GM21576 (cell line): ENCODE data around the gene AP2A2.
A peak's percentile ranks its signal among the peaks of the same experiment; 100 is the strongest.

Source experiments
- ATAC-seq: cut with Tn5 transposase; IDR thresholded peaks from one replicate; pipeline ENCODE4 v1.9.1; 2021; ENCODE audit warnings: mild to moderate bottlenecking, moderate library complexity; ENCODE audit not compliant: unreplicated experiment

AP2A2 gene

DNA sequence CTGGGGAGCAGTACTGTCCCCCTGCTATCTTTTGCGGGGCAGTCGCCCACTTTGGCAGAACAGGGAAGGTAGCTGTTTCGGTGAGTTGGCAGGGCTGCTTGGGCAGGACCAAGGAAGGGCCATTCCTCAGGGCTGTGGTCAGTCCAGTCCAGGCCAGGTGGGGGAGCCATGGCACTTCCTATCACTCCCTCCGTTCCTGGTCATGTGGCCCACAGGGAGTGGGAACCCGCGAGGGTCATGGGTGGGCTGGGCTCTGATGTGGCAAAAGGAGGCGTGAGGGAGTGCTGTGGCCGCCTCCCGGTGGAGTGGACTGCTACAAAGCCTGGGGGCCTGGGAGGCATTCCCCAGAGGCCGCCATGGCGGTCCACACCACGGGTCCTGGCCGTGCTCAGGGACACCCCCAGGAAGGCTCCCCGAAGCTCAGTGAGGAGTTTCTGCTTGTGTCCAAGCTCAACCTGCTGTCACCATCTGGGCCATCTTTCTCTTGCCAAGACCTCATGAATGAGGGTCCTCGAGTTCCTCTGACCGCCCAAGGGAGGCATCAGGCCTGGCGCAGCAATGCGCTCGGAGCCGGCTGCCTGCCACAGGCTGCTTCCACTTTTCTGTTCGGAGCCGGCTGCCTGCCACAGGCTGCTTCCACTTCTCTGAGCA lies 27.0 kb upstream of the AP2A2 start:
- no peak for ATAC-seq

DNA sequence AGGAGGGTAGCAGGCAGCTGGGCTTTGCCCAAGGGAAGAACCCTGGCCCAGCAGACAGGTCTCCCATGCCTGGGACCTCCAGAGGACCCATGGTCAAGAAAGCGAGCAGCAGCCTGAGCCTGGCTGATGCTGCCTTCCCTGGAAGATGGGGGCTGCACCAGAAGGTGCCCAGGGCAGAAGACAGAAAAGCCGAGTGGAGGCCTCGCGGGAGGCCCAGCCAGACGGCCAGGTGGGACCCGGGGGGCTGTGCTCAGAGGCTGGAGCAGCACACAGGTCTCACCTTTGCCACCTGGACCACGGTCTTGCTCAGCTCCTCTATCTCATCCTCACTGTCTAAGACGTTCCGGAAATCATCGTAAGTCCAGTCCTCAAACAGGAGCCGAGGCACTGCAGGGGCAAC lies 25.9 kb upstream of the AP2A2 start:
- ATAC-seq, result no peak

DNA sequence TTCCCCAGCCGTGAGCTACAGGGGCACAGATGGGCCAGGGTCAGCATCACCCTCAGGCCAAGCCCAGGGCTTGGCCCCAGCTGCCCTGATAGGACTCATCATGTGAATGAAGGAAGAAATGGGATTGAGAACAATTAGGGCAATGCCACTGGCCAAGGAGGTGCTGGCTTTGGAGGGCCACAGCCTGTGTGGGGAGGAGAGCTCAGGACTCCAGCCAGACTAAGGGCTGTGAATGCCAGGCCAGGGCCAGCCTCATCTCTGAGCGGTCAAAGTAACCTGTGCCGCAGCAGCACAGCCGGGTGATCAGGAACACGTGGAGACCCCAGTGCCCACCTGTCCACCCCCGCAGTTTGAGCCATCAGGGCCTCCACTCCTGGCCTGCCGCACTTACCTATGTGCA lies 25.1 kb upstream of the AP2A2 start:
- no peak for ATAC-seq

DNA sequence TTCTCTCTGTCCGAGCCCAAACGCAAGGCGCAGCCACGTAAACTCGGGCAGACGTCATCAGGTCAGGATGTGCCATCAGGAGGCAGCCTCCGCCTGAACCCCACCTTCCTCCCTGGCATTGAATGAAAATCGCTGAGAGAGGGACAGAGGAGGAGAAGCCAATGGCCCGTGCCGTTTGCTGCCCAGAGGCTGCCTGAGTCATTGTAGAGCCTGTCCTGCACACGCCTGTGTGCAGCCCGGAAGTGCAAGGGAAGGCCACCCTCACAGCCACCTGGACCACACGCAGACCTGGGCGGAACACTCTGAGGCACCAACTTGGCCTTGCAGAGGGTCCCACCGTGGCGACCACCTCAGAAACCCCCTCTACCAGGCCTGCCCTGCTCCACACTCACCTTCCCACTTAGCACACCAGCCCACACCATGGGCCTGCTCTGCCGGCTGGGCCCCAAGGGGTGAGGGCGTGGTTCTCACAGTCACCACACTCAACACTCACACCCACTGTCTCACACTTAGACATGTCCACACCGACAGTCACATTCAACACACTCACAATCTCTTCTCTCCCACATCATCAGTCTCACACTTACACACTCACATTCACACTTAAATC lies 24.1 kb upstream of the AP2A2 start:
- ATAC-seq, result no peak

DNA sequence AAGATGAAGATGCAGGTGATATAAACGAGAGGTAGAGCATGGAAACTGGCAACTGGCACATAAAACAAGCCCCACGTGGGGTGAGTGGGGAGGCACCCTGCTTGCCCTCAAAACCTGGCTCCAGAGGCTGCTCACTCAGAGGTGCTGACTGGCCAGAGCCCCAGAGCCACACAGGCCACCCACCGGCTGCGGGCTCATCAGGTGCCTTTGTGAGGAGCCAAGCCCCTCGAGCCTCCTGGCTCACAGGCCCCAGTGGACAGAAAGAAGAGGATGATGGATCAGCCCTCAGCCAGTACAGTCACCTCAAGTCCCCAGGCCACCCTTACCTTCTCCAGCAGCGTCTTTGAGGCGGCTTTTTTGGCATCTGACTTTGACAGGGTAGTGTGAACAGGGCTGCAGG lies 21.3 kb upstream of the AP2A2 start:
- ATAC-seq, result no peak

DNA sequence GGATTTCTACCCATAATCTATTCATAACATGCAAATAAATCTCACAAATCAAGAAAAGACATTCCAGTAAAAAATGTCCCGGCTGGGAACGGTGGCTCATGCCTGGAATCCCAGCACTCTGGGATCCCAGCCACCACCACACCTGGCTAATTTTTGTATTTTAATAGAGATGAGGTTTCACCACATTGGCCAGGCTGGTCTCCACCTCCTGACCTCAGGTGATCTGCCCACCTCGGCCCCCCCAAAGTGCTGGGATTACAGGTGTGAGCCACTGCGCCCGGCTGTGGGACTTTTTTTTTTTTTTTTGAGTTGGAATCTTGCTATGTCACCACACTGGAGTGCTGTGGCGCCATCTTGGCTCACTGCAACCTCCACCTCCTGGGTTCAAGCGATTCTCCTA lies 19.7 kb upstream of the AP2A2 start:
- no peak for ATAC-seq

DNA sequence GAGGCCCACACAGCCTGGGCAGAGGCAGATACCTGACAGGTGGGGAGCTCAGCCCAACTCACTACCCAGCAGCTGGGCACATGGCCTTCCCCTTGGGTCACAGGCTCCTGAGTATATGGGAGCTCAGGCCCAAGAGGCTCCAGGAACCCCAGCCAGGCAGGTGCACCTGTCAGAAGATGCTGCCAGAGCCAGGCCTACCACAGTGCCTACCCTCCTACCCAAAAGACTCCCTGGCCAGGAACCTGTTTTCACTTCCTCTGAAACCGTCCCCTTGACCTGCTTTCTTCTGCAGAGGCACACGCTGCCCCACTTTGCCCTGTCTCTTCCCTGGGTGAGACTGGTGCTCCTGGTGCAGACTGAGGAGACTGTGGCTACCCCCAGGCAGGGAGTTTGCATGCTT lies 18.0 kb upstream of the AP2A2 start:
- no peak for ATAC-seq

DNA sequence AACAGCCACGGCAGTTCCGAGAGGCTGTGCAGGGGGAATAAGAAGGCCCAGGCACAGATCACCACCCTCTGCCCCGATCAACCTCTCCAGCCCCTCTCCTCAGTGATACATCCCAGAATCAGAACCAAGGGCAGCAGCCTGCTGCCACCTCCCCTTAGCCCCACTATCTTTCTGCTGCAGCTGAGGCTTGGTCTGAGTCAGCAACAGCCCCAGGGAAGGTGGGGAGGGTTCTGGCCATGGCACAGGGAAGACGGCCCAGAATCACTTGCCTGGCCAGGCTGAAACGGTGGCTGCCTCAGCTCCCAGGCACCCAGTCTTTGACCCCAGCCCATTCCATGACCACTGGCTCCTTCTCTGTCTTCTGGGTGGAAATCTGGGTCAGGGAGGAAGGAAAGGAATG lies 17.4 kb upstream of the AP2A2 start:
- no peak for ATAC-seq

DNA sequence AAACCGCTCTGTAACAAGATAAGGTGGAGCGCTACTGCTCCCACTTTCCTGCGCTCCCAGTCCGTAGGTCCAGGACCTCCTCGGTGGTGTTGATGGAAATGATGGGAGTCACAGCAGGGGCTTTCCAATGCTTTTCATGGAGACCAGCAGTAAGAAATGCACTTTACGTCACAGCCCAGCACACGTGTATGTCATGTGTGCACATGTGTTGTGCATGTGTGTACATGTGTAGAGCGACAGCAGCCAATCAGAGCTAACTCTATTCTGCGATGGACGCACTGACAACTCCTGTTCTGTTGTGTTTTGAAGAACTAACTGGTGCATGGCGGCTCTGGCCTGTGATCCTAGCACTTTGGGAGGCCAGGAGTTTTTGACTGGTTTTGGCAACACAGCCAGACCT lies 16.3 kb upstream of the AP2A2 start:
- ATAC-seq, result no peak

DNA sequence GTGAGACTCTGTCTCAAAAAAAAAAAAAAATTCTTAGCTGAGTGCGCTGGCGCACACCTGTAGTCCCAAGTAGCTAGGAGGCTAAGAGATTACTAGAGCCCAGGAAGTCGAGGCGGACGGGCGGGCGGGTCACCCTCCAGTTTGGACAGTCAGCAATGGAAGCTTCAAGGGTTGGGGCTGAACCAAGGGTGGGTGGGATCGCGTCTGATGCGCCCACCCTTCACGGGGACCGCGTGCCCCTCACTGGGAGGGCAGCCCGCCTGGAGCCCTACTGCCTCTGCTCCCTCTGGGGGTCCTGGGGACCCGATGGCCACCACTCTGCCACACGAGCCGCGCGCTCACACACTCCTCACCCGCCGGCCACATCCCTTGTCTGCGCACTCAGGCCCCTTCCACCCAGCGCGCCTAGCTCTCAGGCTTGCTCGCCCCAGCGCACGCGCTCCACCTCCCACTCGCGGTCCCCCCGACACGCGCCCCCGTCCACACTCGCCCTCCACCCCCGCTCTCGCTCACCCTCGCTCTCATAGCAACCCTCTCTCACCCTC lies 15.6 kb upstream of the AP2A2 start:
- ATAC-seq, result peak; percentile 18

DNA sequence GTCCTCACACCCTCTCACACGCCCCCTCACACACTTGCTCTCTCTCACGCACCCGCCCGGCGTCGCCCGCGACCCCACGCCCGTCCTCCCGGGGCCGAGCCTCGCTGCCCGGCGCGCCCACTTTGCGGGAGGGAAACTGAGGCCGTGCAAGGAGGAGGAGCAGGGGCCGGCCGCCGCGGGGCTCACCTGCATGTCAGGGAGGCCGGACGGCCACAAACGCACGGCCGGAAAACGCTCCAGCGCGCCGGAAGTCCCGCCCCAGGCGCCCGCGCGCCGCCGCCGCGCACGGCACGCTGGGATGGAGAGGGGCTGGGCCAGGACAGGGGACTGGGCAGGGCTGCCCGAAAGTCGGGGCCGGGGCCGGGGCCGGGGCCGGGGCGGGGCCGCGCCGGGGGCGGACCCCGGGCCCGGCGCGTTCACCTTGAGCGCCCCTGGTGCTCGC lies 15.1 kb upstream of the AP2A2 start, which contains the start of gene CHID1:
Gene CHID1 (minus strand): TSS at position 222 of the 442 bp plus-strand sequence. CDS start 5,994 bp downstream, outside the sequence.
- ATAC-seq, result peak; percentile 84

DNA sequence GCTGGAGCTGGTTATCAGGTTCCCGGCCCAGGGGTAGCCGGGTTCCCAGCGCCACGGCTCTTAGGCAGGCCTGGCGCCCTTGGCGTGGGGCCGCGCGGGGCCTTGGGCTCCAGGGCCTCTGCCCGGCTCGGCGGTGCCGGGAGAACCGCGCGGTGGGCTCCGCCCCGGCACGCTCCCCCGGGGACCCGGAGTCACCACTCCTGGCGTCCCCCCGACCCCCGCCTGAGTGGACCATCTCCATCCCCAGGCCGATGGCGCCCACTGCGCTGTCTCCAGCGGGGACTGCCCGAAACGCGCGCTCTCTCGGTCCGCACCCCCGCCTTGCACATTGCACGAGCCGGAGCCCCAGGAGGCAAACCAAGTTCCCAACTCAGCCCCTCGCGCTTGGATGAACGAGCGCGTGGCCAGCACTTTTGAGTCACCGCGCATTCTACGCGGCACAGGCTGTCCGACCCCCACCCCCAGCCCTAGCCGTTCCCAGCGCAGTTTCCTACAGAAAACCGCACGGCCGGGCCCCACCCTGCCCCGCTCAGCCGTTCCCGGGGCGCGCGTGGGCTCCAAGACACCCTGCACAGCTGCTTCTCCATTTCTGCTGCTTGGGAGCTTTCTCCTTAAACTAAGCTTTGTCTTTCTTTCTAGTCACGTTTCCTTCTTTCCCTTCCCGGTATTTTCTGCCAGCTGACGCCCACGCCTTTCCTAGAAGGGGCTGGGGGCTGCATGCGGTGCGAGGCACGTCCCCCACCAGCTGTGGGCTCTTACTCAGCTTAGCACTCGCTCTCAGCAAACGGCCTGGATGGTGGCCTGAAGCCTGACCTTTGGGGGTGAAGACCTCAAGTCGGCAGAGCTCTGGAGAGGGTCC lies 14.4 kb upstream of the AP2A2 start:
- peak; percentile 25 for ATAC-seq

DNA sequence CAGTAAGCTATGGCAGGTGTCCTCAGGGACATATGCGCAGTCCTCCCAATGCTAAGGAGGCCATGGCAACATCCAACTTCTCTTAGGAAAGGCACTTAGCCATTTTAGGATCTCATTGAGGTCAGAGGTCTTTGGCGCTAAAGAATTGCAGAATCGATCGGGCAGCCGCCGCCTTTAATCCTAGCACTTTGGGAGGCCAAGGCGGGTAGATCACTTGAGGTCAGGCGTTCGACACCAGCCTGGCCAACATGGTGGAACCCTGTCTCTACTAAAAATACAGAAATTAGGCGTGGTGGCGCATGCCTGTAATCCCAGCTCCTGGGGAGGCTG lies 13.8 kb upstream of the AP2A2 start:
- no peak for ATAC-seq

DNA sequence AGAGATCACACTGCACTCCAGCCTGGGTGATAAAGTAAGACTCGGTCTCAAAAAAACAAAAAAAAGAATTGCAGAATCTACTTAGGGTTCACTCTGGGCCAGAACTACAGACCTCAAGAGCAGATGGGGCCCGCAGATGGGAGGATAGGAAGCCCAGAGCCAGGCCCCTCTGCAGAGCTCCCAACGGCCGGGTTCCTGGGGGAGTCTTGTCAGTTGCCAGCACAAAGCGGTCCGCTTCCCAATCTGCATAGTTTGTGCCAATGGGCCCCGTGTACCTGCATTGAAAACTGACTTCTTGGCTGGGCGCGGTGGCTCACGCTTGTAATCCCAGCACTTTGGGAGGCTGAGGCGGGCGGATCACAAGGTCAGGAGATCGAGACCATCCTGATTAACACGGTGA lies 13.4 kb upstream of the AP2A2 start:
- no peak for ATAC-seq

DNA sequence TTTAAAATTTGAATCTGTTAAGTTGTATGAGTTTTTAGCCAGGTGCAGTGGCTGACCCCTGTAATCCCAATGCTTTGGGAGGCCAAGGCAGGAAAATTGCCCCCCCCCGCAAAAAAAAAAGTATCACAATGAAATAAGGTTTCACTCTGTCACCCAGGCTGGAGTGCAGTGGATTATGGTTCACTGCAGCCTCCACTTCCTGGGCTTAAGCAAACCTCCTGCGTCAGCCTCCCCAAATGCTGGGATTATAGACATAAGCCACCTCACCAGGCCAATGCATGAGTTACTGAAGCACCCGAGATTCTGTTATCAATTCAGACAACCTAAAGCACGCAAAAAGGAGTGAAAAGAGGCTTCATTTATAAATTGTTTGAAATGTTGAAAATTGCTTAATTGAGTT lies 12.6 kb upstream of the AP2A2 start:
- ATAC-seq, result no peak

DNA sequence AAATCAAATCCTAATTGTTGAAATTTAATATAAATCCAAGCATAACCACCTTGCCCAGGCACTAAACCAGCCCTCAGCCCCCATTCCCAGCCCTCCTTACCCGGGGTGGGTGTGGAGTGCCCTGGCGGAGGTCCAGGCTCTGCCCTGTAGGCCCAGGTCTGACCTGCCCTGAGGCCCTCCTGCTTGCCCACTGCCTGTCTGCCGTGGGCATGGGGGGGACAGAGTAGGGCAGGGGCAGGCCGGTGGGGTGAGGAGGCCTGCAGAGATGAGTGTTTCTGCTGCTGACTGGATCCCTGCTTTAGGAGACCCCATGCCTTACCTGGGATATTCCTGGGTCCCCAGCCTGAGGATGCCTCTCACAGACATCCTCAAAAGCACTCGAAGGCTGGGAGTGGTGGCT lies 11.5 kb upstream of the AP2A2 start:
- no peak for ATAC-seq

DNA sequence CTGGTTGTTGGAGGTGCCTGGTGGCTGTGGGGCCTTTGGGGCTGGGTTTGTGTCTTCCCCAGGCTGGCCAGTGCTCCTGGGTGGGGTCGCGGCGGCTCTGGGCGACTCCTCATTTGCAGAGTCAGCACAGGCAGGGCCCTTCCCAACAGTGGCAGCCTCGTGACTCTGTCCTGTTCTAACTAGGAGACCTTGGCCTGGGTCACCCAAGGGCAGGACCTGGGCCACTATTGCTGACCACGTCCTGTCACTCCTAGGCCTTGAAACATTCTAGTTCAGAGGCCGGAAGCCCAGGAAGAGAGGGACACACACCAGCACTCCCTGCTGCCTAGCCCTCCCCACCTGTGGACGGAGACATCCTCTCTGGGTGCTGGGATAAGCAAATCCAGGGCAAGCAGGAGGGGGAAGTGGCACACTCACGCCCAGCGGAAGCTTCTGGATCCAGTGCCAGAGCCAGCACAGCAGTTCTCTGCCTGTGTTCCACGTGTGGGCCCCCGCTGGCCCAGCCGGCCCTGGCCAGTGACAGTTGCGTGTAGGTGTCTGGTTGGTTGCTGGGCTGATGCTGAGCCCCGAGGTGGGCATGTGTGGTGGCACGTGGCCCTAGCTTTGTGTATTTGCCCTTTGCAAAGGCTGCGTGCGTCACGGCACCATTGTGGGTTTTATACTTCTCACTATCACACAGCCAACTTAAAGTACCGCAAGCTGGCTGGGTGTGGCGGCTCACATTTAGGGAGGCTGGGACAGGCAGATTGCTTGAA lies 10.7 kb upstream of the AP2A2 start:
- no peak for ATAC-seq

DNA sequence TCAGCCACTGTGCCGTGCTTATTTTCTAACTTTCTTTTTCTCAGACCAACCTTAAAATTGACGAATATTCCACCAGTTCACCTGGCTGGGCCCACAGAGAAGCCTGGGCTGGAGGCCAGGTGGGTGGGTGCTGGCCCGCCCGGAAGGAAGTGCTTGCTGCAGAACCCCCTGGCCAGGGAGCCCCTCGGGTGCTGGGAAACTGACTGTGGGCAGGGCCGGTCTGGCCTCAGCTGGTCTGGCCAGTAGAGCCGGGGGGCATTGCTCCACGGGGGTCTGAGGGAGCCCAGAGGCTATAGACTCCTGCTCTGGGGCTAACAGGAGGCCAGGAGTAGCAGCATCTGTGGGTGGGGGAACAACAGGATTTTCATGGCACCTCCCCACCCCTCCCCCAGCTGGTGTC lies 8.2 kb upstream of the AP2A2 start:
- no peak for ATAC-seq

DNA sequence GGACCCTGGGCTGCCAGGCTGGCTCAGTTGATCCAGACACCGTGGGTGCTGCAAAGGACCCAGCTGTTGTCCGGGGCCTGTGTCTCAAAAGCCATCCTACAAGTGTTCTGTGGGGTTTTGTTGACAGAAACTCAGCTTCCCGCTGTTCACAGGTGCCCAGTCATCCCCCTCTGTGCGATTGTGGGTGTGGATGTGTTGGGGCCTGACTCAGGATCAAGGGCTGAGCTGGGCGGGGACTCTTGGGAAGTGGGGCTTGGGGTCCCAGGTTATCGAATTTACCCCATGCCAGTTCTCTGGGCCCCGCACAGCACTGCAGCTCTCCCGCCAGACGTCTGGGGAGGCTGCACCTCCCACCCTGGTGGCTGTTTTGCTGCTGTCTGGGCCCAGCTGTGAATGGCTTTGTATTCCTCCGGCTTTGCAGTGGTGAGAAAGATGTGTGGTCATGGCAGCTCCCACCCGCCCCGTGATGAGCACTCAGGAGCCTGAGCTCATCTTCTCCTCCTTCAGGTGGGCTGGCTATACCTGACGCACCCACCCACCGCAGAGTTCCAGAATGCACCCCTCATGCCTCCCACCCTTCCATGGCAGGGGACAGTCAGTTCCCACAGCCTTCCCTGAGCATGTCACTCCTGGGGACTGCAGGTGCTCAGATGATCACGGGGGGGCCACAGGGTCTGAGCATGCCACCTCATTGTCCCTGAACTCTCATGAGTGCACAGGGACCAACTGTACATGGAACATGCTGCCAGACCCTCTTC lies 3.6 kb upstream of the AP2A2 start:
- ATAC-seq, result no peak

DNA sequence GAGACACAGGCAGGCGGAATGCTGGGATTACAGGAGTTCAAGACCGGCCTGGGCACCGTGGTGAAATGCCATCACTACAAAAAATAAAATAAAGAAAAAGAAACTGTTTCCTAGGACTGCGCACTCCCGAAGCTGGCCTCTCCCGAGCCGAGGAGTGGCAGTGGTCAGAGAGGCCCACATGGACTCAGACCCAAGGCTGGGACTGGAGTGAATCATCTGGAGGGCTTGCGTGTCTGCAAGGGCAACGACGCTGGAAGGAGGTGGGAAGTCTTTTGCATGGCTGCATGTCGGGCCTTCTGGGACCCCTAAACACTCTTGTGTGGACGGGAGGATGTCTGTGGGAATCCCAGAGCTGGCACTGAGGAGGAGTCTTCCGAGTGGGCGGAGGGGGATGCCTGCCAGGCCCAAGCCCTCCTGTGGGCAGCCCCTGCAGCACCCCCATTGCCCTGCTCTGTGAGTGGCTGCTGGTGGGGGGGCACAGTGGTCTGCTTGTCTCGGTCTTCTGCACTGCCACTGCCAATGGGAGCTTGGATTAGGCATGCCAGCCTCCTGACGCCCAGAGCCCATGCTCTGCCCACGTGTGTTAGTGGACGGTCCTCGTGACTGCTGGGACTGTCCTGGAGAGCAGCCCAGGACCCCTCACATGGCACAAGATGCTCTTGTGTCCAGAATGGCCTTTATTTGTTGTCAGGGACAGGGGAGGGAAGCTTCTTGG lies 1.8 kb upstream of the AP2A2 start:
- ATAC-seq, result no peak
